IPS-20b (cell line): ENCODE measurements around the gene COL6A3.

Experiments
- H3K27ac ChIP-seq: one replicate; pipeline ENCODE4 v1.5.1; 2013; ENCODE audit warnings: low read length
- H3K27me3 ChIP-seq: 2 replicates; pipeline ENCODE4 v1.6.1; 2013; ENCODE audit warnings: mild to moderate bottlenecking, low read length, inconsistent platforms; ENCODE audit not compliant: insufficient read depth
- H3K36me3 ChIP-seq: 2 replicates; pipeline ENCODE4 v1.6.1; 2013; ENCODE audit warnings: low read depth, mild to moderate bottlenecking, inconsistent platforms, low read length, moderate library complexity; ENCODE audit not compliant: insufficient read depth
- H3K4me1 ChIP-seq: 2 replicates; pipeline ENCODE4 v1.6.1; 2013; ENCODE audit warnings: mild to moderate bottlenecking, control low read depth, inconsistent platforms, low read length, moderate library complexity; ENCODE audit not compliant: insufficient read depth
- H3K4me3 ChIP-seq: 2 replicates; pipeline ENCODE4 v1.5.1; 2013; ENCODE audit warnings: mild to moderate bottlenecking, low read length, inconsistent platforms
- H3K9ac ChIP-seq: 2 replicates; pipeline ENCODE4 v1.6.1; 2013; ENCODE audit warnings: low read depth, mild to moderate bottlenecking, inconsistent platforms, low read length, moderate library complexity
- H3K9me3 ChIP-seq: 2 replicates; pipeline ENCODE4 v1.6.1; 2013; ENCODE audit warnings: mild to moderate bottlenecking, low read depth, low read length, inconsistent platforms; ENCODE audit not compliant: insufficient read depth

Gene COL6A3

GRCh38 chr2:237450108-237450507 lies 36.1 kb upstream of the COL6A3 start:
- Histone ChIP-seq H3K27me3 (no peaks in the 10 kb centered on the region), H3K27ac (no peak overlapping the region), H3K4me1 (peaks cover 6% of the 10 kb centered on the region; the same call in 1 of the 2 replicates), H3K9me3 (no peaks in the 10 kb centered on the region), H3K4me3 (no peak overlapping the region), H3K36me3 (no peaks in the 10 kb centered on the region), H3K9ac (no peak overlapping the region)

DNA sequence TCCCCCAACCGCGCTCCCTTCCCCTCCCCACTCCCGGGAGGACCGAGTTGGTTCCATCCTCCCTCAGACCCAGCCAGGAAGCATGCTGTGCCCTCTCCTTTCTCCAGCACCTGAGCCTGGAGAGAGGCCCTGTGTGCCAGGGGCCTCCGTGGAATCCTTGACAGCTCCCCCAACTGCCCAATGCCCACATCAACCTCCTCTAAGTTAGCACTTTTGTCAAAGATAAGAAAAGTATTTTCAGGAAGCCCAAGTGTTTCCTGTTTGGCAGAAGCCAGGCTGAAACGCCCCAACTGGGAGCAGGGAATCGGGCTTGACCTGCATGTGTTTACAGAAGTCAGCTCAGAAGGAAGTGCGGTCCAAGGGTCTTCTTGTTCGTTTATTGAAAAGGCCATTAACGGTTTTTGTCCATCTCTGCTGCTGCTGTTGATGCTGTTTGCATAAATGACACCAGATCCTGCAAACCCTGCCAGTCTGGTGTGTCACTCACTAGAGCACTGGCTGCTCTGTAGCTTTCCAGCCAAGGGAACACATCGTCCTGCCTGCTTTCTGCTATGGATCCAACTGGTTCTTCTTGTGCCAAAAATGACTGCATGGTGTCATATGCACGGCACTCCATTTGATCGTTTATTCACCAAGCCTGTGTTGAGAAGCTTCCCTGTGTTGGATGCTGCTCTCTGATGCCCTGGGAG lies 35.4 kb upstream of the COL6A3 start:
- Histone ChIP-seq H3K9ac (no peak overlapping the region), H3K27ac (no peak overlapping the region), H3K9me3 (no peaks in the 10 kb centered on the region), H3K4me3 (no peak overlapping the region), H3K36me3 (no peaks in the 10 kb centered on the region), H3K27me3 (no peaks in the 10 kb centered on the region), H3K4me1 (peaks cover 6% of the 10 kb centered on the region; the same call in 1 of the 2 replicates)

GRCh38 chr2:237448626-237449025 lies 34.7 kb upstream of the COL6A3 start:
- Histone ChIP-seq H3K27me3 (no peaks in the 10 kb centered on the region), H3K4me1 (peaks cover 6% of the 10 kb centered on the region; the same call in 1 of the 2 replicates), H3K27ac (no peak overlapping the region), H3K4me3 (no peak overlapping the region), H3K9me3 (no peaks in the 10 kb centered on the region), H3K36me3 (no peaks in the 10 kb centered on the region), H3K9ac (no peak overlapping the region)

DNA sequence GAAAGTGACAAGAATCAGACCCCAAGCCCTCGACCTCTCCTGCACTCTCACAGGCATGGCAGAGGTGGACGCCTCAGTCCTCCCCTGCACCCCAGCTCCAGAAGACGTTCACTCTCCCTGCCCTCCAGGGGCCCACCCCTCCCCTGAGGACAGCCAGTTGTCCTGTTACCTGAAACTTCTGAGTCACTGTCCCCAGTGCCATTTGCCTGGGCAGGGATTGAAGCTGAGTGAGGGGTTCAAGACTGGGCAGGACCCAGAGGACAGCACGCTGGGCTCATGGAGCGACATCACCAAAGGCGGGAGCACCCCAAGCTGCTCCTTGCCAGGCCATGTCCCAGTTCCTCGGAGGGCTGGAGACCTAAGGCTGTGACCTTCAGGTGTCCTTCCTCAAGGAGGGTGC lies 34.2 kb upstream of the COL6A3 start:
- Histone ChIP-seq H3K4me1 (peaks cover 6% of the 10 kb centered on the region; the same call in 1 of the 2 replicates), H3K27me3 (no peaks in the 10 kb centered on the region), H3K4me3 (no peak overlapping the region), H3K9me3 (no peaks in the 10 kb centered on the region), H3K9ac (no peak overlapping the region), H3K27ac (no peak overlapping the region), H3K36me3 (no peaks in the 10 kb centered on the region)

GRCh38 chr2:237447496-237447895 lies 33.5 kb upstream of the COL6A3 start:
- Histone ChIP-seq H3K4me3 (no peak overlapping the region), H3K9me3 (no peaks in the 10 kb centered on the region), H3K9ac (no peak overlapping the region), H3K27me3 (no peaks in the 10 kb centered on the region), H3K36me3 (no peaks in the 10 kb centered on the region), H3K4me1 (peaks cover 6% of the 10 kb centered on the region; the same call in 1 of the 2 replicates), H3K27ac (no peak overlapping the region)

GRCh38 chr2:237446338-237446665 lies 32.3 kb upstream of the COL6A3 start:
- Histone ChIP-seq H3K9ac (no peak overlapping the region), H3K4me1 (no peaks in the 10 kb centered on the region), H3K4me3 (no peak overlapping the region), H3K27me3 (no peaks in the 10 kb centered on the region), H3K36me3 (no peaks in the 10 kb centered on the region), H3K9me3 (no peaks in the 10 kb centered on the region), H3K27ac (no peak overlapping the region)

DNA sequence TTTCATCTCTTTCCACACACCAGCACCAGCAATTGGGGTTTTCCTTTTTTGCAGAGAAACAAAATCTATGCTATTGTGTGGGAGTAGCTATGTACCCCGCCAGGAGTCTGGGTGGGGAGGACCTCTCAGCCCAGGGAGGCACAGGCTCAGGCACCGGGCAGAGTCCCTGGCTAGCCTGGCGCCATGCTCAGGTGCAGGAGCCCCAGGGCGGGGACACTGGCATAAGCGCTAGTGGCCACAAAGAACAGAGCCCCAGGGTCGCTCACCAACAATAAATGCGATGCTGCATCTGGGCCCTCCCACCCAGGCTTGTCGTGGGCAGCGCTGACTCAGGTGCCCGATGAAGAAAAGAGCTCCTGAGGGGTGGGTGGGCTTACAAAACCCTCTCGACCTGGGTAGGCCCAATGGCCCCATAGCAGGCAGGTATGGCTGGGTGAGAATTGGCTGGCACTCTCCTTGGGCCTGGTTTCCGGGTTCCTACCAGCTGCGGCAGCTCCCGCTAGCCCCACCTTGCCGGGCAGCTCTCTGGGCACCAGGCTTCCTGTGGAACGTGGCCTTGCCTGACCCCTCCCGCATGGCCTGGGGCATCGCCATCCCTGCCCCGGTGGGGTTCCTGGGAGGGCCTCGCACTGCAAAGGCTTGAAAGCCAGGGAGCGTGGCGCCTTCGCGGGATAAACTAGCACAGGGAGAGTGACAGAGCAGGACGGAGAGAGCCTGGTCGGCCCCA lies 31.8 kb upstream of the COL6A3 start:
- no peak overlapping the region for H3K4me3 ChIP-seq
- H3K27me3 ChIP-seq: no peaks in the 10 kb centered on the region
- H3K36me3 ChIP-seq: no peaks in the 10 kb centered on the region
- no peaks in the 10 kb centered on the region for H3K4me1 ChIP-seq
- no peaks in the 10 kb centered on the region for H3K9me3 ChIP-seq
- no peak overlapping the region for H3K9ac ChIP-seq
- no peak overlapping the region for H3K27ac ChIP-seq

- no peaks in the 10 kb centered on the region for H3K9me3 ChIP-seq
- no peaks in the 10 kb centered on the region for H3K36me3 ChIP-seq
- H3K4me3 ChIP-seq: no peak overlapping the region
- H3K27me3 ChIP-seq: no peaks in the 10 kb centered on the region
- H3K4me1 ChIP-seq: no peaks in the 10 kb centered on the region
- no peak overlapping the region for H3K9ac ChIP-seq
- H3K27ac ChIP-seq: no peak overlapping the region
Observed at GRCh38 chr2:237444071-237444470, 30.1 kb upstream of the COL6A3 start.

- Histone ChIP-seq H3K9me3 (no peaks in the 10 kb centered on the region), H3K9ac (no peak overlapping the region), H3K27ac (no peak overlapping the region)
Observed at GRCh38 chr2:237441605-237442274, 27.8 kb upstream of the COL6A3 start.

DNA sequence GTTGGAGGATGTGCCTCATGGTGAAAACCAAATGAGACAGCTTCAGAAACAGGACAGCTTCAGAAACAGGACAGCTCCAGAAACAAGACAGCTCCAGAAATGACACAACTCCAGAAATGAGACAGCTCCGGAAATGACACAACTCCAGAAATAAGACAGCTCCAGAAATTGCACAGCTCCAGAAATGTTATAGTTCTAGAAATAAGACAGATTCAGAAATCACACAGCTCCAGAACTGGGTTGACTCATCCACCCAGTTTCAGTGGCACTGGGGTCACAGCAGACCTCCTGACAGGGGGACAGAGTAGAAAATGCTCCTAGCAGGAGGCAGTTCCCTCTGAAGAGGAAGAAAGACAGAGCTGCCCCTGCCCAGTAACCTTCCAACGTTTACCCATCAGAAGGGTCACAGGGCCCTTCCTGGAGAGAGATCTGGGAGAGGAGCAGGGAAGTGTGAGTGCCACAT lies 26.9 kb upstream of the COL6A3 start:
- Histone ChIP-seq H3K27me3 (no peaks in the 10 kb centered on the region), H3K27ac (no peak overlapping the region), H3K9me3 (no peaks in the 10 kb centered on the region), H3K4me3 (no peak overlapping the region), H3K9ac (no peak overlapping the region), H3K4me1 (peaks cover 7% of the 10 kb centered on the region; the same call in 1 of the 2 replicates), H3K36me3 (no peaks in the 10 kb centered on the region)

More at GRCh38 chr2:237441605-237442274, 27.8 kb upstream of the COL6A3 start:
- no peaks in the 10 kb centered on the region for H3K27me3 ChIP-seq
- peaks cover 7% of the 10 kb centered on the region; the same call in 1 of the 2 replicates for H3K4me1 ChIP-seq
- no peak overlapping the region for H3K4me3 ChIP-seq
- no peaks in the 10 kb centered on the region for H3K36me3 ChIP-seq

DNA sequence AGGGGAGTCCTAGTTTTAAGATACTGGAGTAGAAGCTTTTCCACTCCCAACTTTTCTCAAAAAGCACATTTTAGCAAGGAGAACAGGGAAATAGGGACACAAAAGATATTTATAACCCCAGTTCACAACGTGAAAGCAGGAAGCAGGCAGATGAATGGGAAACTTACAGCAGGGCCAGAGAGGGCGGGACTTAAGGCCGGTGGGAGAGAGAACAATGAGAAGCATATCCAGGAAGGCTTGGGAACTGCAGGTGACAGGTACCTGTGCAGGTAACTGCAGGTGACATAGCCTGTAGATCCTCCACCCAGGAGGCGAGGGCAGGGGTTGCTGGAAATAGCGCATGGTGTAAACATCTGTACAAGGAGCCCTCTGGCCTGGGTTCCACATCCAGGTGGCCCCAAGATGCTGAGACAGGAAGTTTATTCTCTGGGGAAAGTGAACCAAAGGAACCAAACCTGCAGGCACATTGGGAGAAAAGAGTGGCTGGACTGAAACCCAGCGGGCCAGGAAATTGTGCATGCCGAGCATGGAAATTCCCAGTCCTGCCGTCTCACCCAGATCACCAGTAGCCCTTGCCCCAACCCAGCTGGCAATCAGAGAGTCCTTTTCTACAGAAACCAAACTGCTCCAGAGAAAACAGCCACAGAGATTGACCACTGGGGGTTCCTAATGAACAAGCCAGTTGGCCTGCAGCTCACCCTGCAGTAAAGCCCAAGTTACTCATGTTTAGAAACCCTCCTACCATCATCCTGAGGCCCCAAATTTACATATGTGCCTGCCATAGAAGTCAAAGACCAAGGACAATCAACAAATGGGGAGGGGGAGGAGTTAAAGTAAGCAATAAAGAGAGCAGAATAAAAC lies 24.3 kb upstream of the COL6A3 start:
- Histone ChIP-seq H3K4me1 (peaks cover 13% of the 10 kb centered on the region; the same call in 1 of the 2 replicates), H3K9me3 (no peaks in the 10 kb centered on the region), H3K9ac (no peak overlapping the region; the same call in 1 of the 2 replicates), H3K36me3 (no peaks in the 10 kb centered on the region), H3K27ac (no peak overlapping the region), H3K4me3 (no peak overlapping the region), H3K27me3 (no peaks in the 10 kb centered on the region)
